GM12891 (cell line): ENCODE results near the gene MCM7.

Source experiments
- PAX5 ChIP-seq: IDR thresholded peaks from 2 replicates; pipeline ENCODE4 v1.6.1; 2011; ENCODE audit warnings: low read length, moderate library complexity, mild to moderate bottlenecking; ENCODE audit not compliant: insufficient read depth, severe bottlenecking
- POLR2A ChIP-seq: IDR thresholded peaks from 2 replicates; pipeline ENCODE4 v1.6.1; 2011; ENCODE audit warnings: low read depth, low read length, control low read depth
- POLR2AphosphoS5 ChIP-seq: IDR thresholded peaks from 2 replicates; pipeline ENCODE4 v1.6.1; 2011; ENCODE audit warnings: low read depth, low read length, control low read depth
- POU2F2 ChIP-seq: IDR thresholded peaks from 2 replicates; pipeline ENCODE4 v1.6.1; 2011; ENCODE audit warnings: low read depth, mild to moderate bottlenecking, control low read depth, low read length, moderate library complexity
- SPI1 ChIP-seq: IDR thresholded peaks from 2 replicates; pipeline ENCODE4 v1.6.1; 2011; ENCODE audit warnings: low read depth, low read length, control low read depth
- TAF1 ChIP-seq: IDR thresholded peaks from 2 replicates; pipeline ENCODE4 v1.6.1; 2011; ENCODE audit warnings: low read depth, low read length, control low read depth

DNA sequence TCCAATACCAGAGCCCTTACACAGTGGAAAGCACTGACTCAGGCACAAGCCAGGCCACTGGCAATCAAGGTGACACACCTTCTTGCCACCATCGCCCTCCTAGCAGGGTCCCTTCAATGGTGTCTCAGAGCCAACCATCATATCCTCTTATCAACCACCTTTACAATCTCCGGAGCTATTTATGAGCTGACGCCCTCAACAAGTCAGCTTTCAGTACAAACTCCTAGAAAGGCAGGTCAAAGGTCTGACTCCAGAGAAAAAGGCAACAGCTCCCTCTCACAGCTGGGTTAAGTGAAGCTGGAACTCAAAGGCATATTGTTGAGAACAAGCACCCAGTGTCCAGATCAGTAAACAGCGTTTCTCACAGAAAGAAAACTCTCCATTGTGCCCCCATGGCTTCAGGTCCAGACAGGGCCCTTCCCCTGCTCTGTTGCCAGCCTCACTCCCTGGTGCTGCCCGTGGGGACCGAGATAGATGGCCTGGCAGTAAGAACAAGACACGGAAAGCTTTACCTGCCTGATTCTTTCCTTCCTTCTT is 22.1 kb downstream of the MCM7 start:
- TF ChIP-seq SPI1 (no peak), POLR2AphosphoS5 (no peak), POLR2A (no peak), PAX5 (no peak), TAF1 (no peak), POU2F2 (no peak)
